ENCODE results near the gene PLXDC1.

DNA sequence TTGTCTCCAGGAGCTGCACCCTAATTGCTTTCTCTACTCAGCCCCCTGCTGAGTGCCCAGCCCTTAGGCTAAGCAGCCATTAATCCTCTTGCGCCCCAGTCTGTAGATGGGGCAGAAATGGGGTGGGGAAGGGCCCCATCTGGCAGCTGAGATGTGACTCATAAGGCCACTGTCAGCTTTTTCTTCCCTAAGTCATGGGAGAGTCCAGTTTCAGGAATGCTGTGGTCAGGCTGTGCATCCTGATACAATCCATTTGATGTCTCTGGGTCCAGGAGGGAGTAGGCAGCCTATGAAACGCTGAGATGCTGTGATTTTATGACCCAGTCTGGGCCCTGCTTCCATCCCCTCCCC lies 12.3 kb downstream of the PLXDC1 start:
- TF ChIP-seq, protein P1, sequence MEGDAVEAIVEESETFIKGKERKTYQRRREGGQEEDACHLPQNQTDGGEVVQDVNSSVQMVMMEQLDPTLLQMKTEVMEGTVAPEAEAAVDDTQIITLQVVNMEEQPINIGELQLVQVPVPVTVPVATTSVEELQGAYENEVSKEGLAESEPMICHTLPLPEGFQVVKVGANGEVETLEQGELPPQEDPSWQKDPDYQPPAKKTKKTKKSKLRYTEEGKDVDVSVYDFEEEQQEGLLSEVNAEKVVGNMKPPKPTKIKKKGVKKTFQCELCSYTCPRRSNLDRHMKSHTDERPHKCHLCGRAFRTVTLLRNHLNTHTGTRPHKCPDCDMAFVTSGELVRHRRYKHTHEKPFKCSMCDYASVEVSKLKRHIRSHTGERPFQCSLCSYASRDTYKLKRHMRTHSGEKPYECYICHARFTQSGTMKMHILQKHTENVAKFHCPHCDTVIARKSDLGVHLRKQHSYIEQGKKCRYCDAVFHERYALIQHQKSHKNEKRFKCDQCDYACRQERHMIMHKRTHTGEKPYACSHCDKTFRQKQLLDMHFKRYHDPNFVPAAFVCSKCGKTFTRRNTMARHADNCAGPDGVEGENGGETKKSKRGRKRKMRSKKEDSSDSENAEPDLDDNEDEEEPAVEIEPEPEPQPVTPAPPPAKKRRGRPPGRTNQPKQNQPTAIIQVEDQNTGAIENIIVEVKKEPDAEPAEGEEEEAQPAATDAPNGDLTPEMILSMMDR (IDR thresholded peaks at IDR 0.05) = no peak
- TF ChIP-seq POLR2A (IDR thresholded peaks at IDR 0.05) = no peak

Data from body of pancreas (tissue), 4 donors.